MV-4-11 (cell line): ENCODE results near the gene A4GNT.
"Not testable (repeated sequence)": the region's sequence is repeated elsewhere in the genome, so short reads cannot be mapped to it uniquely, and the experiment has no call there.

Experiments used
- DNase-seq: peaks from one replicate; lab custom pipeline; 2025; lab: John Stamatoyannopoulos, UW

A4GNT gene

DNA sequence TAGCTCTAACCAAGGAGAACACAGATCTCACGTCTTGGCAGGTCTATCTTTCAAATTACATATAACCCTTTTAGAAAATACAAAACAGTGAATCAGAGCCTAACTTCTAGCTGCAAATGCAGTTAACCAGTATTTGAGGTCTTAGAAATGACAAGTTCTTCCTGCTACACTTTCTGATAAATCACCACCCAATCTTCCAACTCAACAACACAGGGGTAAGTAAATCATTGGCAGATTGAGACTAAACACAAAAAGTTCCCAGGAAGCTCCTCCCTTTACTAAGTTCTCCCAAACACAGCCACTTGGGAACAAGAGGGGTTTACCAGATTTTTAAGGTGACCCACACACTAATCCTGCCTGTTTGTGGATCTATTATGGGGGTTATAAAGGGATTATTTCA, at the start of gene A4GNT:
Gene A4GNT (minus strand): TSS at position 152 of the 400 bp plus-strand sequence. CDS start 1,134 bp downstream, outside the sequence.
- DNase-seq: no peak

DNA sequence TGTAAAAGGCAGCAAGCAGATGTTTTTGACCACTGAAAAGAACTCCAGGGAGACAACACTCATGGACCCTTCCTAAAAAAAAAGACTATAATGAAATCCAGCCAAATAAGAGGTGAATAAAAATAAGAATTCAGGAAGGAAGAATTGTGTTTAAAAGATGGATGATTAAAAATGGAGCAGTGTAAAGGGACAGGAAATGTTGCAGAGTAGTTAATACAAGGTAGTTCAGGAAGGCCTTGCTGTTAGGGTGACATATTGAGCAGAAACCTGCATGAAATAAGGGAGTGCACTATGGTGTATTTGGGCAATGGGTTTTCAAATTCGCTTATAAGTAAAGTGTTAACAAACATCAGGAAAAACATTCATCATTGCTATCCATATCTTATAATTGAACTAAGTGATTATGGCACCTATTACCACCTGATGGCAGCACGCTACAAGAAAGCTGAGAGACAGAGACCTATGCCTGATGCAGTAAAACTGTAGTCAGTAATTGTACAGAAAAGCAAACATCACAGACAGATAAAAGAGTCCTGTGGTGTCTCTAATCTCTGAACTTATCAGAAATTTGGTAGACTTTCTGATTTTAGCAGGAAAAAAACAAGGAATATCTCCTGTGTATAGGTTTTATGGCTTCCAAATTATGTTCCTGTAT, 48.3 kb upstream of the A4GNT start:
- peak; percentile 33 for DNase-seq

DNA sequence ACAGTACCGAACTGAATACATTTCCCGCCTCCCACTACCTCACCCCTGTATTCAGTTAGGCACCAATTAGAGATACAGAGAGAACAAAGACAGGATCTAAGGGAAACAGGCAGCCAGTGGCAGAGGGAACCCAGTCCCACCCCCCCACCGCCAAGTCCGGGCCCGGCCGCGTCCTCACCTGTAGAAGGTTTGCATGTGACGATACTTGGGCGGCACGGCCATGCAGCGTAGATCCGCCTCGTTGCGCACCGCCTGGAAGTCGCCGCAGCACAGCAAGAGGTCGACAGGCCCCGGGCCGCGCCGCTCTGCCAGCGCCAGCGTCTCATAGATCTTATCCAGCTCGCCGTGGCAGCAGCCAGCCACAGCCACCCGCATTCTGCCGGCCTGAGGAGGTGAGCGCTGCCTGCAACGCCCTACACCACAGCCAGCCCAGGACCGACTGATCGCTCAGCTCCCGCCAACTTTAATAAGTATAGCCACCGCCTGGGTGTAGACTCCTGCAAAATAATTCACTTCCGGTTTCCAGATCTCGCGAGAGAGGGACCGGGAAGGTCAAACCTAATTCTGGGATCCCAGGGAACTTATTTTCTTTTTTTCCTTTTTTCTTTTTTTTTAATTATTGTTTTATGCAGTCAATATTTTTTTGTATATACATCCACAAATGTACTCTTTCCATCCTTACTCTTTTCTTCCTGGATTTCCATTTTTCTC, 42.4 kb upstream of the A4GNT start, which contains the start of gene DBR1:
Gene DBR1 (minus strand): TSS at position 501 of the 711 bp plus-strand sequence. CDS start 126 bp downstream, at position 375.
- peak; percentile 79 for DNase-seq

DNA sequence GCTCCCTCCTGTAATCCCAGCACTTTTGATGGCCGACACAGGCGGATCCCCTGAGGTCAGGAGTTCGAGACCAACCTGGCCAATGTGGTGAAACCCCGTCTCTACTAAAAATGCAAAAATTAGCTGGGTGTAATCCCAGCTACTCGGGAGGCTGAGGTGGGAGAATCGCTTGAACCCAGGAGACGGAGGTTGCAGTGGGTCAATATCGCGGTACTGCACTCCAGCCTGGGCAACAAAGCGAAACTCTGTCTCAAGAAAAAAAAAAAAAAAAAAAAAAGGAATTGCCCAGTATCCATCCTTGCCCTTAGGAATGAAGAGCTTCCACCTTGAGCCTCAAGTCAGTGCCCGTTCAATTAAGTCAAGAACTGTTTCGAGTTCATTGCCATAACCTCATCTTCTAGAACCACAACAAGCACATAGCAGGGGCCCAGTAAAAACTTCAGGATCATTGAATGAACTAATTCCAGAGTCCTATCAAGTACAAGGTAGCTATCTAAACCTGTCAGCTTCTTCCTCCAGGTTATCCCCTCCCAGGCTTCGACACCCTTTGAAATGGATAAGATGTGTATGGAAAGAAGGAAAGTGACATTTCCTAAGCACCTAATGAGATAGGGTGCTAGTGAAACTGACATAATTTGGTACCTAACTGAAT, 41.7 kb upstream of the A4GNT start:
- DNase-seq: no peak

DNA sequence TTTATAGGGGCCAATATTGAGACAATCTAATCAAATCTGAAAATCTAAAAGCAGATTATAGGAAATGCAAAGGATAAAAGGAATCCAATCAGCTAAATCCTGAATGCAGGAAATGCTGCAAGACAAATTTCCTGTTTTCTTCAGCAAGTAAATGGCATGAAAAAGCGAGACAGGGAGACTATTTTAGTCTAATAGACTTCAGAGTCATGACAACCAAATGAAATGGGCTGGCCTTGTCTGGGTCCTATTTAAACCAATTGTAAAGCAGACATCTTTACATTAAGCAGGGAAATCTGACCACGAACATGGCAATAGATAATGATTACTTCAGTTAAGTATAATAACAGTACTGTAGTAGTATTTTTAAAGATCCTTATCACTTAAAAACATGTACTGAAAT, 40.4 kb upstream of the A4GNT start:
- DNase-seq: no peak

DNA sequence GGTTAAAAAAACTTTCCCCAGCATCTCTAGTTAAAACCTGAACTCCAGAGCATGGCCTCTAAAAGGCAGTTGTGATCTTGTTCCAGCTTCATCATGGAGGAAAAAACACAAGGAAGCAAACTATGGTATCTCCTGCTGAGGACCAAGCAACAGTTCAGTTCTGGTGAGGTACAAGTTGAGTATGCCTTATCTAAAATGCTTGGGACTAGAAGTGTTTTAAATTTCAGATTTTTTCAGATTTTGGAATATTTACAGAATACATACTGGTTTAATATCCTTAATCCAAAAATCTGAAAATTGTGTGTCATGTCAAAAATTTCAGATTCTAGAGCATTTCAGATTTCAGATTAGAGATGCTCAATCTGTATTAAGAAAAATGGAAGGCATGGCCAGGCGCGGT, 32.9 kb upstream of the A4GNT start:
- DNase-seq: no peak

DNA sequence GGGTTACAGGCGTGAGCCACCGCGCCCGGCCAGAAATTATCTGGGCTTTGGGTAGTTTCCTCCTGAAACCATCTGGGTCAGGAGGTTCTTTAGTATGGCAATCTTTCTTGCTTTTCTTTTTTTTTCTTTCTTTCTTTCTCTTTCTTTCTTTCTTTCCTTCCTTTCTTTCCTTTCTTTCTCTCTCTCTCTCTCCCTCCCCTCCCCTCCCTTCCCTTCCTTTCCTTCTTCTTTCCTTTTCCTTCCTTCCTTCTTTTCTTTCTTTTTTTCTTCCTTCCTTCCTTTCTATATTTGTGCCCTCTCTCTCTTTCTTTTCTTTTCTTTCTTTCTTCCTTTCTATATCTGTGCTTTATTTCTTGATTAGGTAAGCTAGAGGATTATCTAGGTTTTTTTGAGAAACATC, 25.6 kb upstream of the A4GNT start:
- no peak for DNase-seq

DNA sequence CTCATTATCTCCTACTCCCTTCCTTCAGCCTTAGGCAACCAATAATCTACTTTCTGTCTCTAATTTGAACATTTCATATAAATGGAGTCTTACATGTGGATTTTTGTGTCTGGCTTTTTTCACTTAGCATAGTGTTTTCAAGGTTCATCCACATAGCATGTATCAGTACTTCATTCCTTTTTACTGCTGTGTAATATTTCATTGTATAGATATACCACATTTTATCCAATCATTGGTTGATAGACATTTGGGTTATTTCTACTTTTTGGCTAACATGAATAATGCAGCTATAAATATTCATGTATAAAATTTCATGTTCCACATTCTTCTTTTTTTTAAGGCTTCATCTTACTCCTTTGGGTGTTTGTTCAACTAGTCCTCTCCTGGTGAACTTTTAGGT, 22.3 kb upstream of the A4GNT start:
- no peak for DNase-seq

DNA sequence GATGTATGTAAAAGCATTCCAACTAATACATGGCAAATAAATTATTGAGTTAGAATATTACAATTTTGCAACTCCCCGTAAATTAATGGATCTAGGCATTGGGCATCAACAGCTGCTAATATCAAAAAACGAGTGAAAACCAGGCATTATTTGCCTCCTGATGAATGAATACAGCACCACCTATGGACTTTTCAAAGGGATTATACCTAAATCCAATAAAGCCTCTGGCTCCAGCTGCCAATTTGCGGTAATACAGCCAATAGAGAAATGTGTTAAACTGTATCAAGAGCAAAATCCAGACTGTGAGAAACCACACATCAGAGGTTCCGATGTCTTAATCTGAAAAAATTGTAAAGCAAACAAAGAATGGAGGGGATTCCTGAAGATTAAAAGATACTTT, 16.3 kb upstream of the A4GNT start:
- DNase-seq: no peak

DNA sequence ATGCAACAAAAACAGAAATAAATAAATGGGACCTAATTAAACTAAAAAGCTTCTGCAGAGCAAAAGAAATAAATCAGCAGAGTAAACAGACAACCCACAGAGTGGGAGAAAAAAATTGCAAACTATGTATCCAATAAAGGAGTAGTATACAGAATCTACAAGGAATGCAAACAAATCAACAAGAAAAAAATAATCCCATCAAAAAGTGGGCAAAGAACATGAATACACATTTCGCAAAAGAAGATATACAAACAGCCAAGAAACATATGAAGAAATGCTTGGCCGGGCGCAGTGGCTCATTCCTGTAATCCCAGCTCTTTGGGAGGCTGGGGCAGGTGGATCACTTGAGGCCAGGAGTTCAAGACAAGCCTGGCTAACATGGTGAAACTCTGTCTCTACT, 10.0 kb upstream of the A4GNT start:
- not testable (repeated sequence) for DNase-seq

DNA sequence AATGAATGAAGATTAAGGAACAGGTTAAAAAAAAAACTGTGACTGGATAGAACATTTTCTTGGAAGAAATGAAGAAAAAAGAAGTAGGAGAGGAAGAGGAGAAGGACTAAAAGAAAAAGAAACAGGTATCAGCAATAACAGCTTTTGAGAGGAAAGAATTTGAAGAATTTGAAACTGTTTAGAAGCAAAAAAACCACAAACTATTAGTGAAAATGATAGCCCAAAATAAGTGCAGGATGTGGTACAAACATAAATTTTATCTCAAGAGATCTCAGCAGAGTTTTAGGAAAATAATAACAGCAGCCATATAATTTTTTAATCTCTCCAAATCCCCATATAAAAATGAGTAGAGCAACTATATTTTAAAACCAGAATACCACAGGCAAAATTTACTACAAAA, 8.8 kb upstream of the A4GNT start:
- DNase-seq: no peak

DNA sequence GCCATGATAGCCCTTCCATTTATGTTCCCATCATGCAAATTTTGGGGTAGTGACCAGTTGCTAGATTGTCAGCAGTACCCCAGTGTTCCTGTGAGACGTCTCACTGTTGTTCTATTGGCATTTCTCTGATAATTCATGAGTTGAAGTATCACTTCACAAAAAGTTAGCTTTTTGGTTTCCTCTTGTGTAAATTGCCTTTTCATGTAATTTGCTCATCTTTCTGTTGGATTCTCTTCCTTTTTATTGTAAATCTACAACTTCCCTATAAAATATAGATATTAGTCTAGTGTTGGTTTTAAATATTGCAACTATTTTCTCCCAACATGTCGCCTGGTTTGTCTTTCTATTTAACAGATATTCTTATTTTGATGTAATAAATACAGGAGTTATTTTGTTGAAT, 7.5 kb upstream of the A4GNT start:
- DNase-seq: peak; percentile 50

DNA sequence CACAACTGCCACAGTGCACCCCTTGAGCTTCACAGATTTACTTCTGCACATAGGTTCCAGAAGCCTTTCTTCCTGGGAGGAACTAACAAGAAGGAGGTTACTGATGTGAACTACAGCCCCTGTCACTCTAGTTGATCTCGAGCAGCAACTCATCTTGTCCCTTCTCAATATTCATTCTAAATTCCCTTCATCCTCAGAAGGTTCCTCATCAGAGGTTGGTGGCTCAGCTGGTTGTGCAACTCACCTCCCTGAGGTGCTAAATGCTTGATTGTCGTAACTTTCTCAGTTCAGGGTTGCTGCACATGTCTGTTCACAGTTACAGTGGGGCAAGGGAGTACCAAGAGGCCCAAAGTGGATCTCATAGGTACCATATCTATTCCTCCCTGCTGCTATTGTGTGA, 5.7 kb upstream of the A4GNT start:
- DNase-seq: peak; percentile 75

DNA sequence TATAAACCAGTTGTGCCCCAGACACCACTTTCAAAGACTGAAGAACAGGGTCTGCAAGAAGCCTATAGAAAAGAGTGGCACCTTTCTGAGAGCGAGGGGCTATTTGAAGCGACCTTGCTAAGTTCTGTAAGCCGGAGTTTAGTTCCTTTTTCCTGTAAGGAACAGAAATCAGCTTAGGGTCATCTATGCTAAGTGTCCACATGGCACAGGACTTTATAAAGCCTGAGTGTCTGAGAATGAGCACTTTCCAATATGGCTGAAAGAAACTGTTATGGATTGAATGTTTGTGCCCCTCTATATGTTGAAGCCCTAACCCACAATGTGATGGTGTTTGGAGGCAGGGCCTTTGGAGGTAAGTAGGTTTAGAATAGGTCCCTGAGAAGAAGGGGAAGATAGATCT, 4.0 kb upstream of the A4GNT start:
- peak; percentile 68 for DNase-seq

DNA sequence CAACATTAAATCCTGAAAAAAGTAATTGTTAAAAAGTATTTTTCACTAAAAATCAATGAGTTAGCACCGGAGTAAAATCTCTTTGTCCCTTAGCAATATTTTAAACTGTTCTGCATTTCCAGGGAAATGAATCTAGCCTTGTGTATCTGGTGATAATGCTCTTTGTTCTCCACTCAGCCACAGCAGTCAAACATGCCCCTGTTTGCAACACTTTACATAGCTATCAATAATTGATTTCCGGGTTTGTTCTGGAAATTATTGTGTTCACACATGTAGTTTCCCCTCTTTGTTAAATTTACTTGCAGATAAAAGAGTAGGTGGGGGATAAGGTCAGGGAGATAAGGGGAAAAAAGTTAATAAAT, 3.6 kb upstream of the A4GNT start:
- DNase-seq: no peak

DNA sequence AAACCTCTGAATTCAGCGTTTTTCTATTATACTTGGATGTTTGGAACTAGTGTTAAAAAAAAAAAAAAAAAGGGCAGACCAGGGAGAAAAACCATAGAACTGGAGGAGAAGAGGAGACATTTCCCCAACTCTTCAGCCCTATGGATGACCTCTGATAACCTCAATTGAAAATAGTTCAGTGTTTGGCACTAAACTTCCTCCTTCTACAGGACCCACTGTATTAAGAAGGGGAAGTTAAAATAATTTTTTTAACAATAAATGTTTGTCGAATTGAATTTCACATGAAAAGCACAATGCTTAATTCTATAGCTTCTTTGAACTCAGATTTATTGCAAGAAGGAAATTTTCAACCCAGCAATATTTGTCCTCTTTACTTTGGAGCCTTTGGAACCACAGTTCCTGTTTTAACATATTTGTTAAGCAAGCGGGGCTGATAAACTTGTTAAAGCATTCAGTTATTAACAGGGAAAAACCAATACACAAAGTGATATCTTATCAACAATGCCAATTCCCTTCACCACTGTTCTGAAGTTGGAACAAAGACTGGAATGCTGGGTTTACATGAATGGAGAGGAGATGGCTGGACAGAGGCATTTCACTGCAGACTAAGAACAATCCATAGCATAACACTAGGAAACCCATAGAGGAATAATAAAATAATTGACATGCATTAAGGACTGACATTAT, 3.1 kb upstream of the A4GNT start:
- peak; percentile 85 for DNase-seq

DNA sequence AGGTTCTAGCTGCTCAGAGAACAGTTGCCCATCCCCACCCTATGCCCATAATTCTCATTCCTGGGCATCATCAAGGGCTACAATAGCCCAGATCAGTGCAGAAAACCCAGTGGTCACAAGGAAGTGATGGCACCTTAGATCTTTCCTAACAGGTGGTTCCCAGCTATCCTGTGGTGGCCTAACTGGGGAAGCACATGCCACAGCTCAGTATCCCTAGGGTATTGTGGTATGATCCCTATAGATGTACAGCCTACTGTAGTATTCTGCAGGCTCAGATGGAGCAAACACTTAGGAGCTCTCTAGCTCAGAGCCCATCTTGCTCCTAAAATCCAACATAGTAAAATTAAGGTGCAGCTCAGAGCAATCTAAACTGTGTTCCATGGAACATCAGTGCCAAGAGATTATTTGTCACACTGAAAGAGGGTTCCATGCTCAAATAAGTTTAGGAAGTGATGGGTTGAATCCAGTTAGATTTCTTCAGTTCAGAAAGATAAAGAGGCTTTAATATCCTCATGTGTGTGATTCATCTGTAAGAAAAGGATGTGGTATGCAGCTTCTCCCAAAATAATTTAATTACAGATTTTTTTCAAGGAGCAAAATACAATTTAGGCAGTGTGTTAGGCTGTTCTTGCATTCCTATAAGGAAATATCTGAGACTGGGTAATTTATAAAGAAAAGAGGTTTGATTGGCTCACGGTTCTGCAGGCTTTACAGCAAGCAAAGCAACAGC, 4.4 kb downstream of the A4GNT start:
- DNase-seq: no peak

DNA sequence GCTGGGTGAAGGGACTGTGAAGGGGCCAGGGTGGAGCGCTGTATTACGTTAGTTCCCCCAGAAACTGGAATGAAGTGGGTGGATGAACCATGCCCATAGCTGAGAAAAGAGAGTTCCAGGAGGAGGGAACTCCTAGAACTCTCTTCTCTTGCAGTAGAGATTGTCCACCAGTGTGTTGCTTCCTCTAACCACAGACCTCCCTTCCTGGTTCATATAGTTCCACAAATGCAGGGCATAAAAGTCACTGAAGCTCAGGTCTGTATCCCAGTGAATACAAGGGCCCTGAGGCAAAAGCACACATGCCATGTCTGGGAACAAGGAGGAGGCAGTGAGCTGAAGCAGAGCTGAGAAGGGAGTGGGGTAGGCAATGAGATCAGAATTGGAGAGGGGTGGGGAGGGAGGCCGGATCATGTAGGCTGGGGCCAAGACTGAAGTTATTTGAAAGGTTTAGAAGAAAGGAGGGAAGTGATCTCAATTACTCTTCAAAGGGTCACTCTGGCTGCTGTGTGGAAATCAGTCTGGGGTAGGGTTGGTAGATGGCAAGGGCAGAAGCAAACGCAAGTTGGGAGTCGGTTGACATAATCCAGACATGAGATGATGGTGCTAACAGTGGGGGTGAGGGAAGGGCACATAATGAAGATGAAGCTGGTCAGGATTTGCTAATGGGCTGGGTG, 6.5 kb downstream of the A4GNT start:
- peak; percentile 72 for DNase-seq

DNA sequence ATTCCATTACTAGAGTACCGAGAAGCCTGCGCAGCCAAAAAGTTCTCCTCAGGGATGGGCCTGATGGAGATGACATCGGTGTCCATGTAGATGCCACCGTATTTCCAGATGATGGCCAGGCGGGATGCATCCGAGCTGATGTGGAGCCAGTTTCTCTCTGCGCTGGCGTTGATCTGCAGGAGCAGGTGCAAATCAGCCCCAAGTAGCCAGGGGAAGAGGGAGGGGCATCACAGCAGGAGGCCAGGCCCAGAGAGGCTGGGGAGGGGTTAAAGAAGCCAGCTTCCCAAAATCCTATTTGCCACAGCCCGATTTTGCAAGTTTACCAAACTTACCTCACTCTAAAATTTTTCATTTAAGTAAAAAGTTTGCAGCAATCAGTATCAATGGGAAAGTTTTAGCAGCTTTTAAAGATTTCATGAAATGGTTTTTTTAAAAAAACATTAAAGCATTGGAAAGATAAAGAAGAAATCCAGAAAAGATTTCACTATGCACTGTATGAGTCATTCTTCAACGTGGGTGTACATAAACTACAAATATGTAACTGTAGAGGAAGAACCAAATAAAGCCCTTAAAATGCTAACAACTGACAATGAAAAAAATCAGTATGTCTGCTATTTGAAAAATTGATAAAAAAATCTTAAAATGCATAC, 7.4 kb downstream of the A4GNT start:
- DNase-seq: peak; percentile 28

DNA sequence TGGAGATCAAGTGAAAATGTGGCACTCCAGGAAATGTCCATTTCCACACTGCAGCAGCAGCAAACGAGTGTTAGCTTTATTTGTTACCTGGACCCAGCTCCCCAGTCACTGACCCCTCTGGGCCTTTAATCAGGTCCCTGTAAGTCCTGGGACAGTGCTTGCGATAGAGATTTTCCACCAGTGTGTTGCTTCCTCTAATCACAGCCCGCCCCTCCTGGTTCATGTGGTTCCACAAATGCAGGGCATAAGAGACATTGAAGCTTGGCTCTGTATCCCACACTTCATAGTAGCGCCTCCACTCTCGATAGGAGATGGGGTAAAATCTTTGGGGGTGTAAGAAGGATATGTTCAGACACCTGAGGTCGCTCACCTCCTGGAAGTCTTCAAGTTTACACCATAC, 8.0 kb downstream of the A4GNT start:
- peak; percentile 2 for DNase-seq

DNA sequence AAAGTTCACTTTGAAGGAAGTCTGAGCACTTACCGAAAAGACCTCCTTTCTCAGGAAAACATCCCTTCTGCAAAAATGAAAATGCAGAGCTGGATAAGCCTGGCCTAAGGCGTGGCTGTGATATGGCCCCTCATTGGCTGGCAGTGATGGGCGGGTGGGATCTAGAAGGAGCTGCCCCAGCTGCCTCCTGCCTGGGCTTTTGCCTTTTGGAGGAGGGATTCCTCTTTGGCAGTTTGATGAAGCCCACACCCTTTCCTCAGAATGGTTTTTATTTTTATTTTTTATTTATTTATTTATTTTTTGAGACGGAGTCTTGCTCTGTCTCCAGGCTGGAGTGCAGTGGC, 12.8 kb downstream of the A4GNT start:
- no peak for DNase-seq
